Loucy (cell line): Measurements from ENCODE around the gene P4HB.

Experiments used
- H2AFZ ChIP-seq: fragments of 200-600 bp; sonication (generic); 2 replicates; pipeline ENCODE4 v1.6.0; 2016; ENCODE audit warnings: antibody characterized with exemption, mild to moderate bottlenecking, low read length, moderate library complexity
- H3F3A ChIP-seq: fragments of 200-600 bp; 2 replicates; pipeline ENCODE4 v1.6.0; 2016; ENCODE audit warnings: antibody characterized with exemption, low read depth, mild to moderate bottlenecking
- H3K27me3 ChIP-seq: fragments of 200-600 bp; sonication (generic); 2 replicates; pipeline ENCODE4 v1.6.1; 2014; ENCODE audit warnings: low read length, mild to moderate bottlenecking; ENCODE audit not compliant: insufficient read depth, poor library complexity, severe bottlenecking
- H3K36me3 ChIP-seq: fragments of 200-600 bp; sonication (generic); 2 replicates; pipeline ENCODE4 v1.6.1; 2016; ENCODE audit warnings: low read length; ENCODE audit not compliant: insufficient read depth
- H3K4me1 ChIP-seq: fragments of 200-600 bp; sonication (generic); 2 replicates; pipeline ENCODE4 v1.5.1; 2014; ENCODE audit warnings: low read length, mild to moderate bottlenecking; ENCODE audit not compliant: insufficient read depth, poor library complexity, severe bottlenecking
- H3K4me2 ChIP-seq: fragments of 200-600 bp; sonication (generic); 2 replicates; pipeline ENCODE4 v1.6.0; 2014; ENCODE audit warnings: antibody characterized with exemption, low read length, low read depth, mild to moderate bottlenecking; ENCODE audit not compliant: poor library complexity, severe bottlenecking
- H3K4me3 ChIP-seq: fragments of 200-600 bp; sonication (generic); 2 replicates; pipeline ENCODE4 v1.5.1; 2014; ENCODE audit warnings: low read length, mild to moderate bottlenecking, mixed read lengths; ENCODE audit not compliant: poor library complexity, severe bottlenecking
- H3K79me2 ChIP-seq: fragments of 200-600 bp; sonication (generic); 2 replicates; pipeline ENCODE4 v1.6.1; 2014; ENCODE audit warnings: low read length; ENCODE audit not compliant: insufficient read depth
- H3K9ac ChIP-seq: fragments of 200-600 bp; sonication (generic); 2 replicates; pipeline ENCODE4 v1.6.0; 2014; ENCODE audit warnings: mild to moderate bottlenecking, low read depth, low read length, moderate library complexity; ENCODE audit not compliant: poor library complexity, severe bottlenecking
- H3K9me2 ChIP-seq: fragments of 200-600 bp; sonication (generic); replicated peaks from 2 replicates; pipeline ENCODE4 v1.6.1; 2016; ENCODE audit warnings: low read depth, low read length, mixed read lengths
- H3K9me3 ChIP-seq: fragments of 200-600 bp; sonication (generic); 2 replicates; pipeline ENCODE4 v1.6.1; 2014; ENCODE audit warnings: mild to moderate bottlenecking, antibody characterized with exemption, low read length, low read depth; ENCODE audit not compliant: insufficient read depth
- H4K20me1 ChIP-seq: fragments of 200-600 bp; sonication (generic); 2 replicates; pipeline ENCODE4 v1.6.0; 2014; ENCODE audit warnings: antibody characterized with exemption, low read length, mild to moderate bottlenecking; ENCODE audit not compliant: insufficient read depth, poor library complexity, severe bottlenecking
- CTCF ChIP-seq: fragments of 200-600 bp; sonication (generic); conservative IDR thresholded peaks from 2 replicates; pipeline ENCODE4 v1.5.1; 2014; ENCODE audit warnings: mild to moderate bottlenecking, antibody characterized with exemption, low read length
- EZH2phosphoT487 ChIP-seq: fragments of 200-600 bp; IDR thresholded peaks from 2 replicates; pipeline ENCODE4 v1.6.1; 2018; ENCODE audit warnings: antibody characterized with exemption, mild to moderate bottlenecking, moderate library complexity, borderline replicate concordance

Gene P4HB

GRCh38 chr17:81859906-81860755 is at the start of gene P4HB:
Gene P4HB, minus strand, starts transcription at chr17:81860535. Its CDS starts 64 bp downstream, at chr17:81860471.
- H3K27me3 ChIP-seq: no peaks in the 10 kb centered on the region
- peak within 1 kb of the TSS; percentile 94 for H3K9ac ChIP-seq
- peaks cover 46% of the 10 kb centered on the region for H4K20me1 ChIP-seq
- H2AFZ ChIP-seq: peak within 1 kb of the TSS; percentile 75
- no peaks in the 10 kb centered on the region for H3F3A ChIP-seq
- H3K4me2 ChIP-seq: peak within 1 kb of the TSS; percentile 93
- H3K4me1 ChIP-seq: peaks cover 32% of the 10 kb centered on the region
- no peaks in the 10 kb centered on the region for H3K9me3 ChIP-seq
- peaks cover 6% of the 10 kb centered on the region for H3K36me3 ChIP-seq
- H3K4me3 ChIP-seq: peak within 1 kb of the TSS; percentile 99
- TF ChIP-seq CTCF (no peak), EZH2phosphoT487 (no peak)
- no peaks in the 10 kb centered on the region for H3K9me2 ChIP-seq
- peaks cover 89% of the 10 kb centered on the region for H3K79me2 ChIP-seq

GRCh38 chr17:81909231-81909630 is 48.9 kb upstream of the P4HB start:
- Histone ChIP-seq H3K4me1 (peaks cover 14% of the 10 kb centered on the region), H3K9ac (peak overlapping the region; percentile 88), H3K27me3 (no peaks in the 10 kb centered on the region), H3F3A (no peaks in the 10 kb centered on the region), H3K9me2 (no peaks in the 10 kb centered on the region), H2AFZ (no peak overlapping the region), H3K9me3 (no peaks in the 10 kb centered on the region), H3K79me2 (peaks cover 21% of the 10 kb centered on the region), H3K36me3 (peaks cover 15% of the 10 kb centered on the region; the same call in 1 of the 2 replicates), H3K4me3 (peak overlapping the region; percentile 87), H4K20me1 (peaks cover 18% of the 10 kb centered on the region), H3K4me2 (peak overlapping the region; percentile 91)
- TF ChIP-seq EZH2phosphoT487: no peak

- H3K36me3 ChIP-seq: peaks cover 11% of the 10 kb centered on the region; the same call in 1 of the 2 replicates
- no peak for TF ChIP-seq CTCF
- no peak for TF ChIP-seq EZH2phosphoT487
- no peak overlapping the region for H3K9ac ChIP-seq
- peak overlapping the region; percentile 91 for H3K4me2 ChIP-seq
- H4K20me1 ChIP-seq: peaks cover 18% of the 10 kb centered on the region
- H3K4me1 ChIP-seq: peaks cover 14% of the 10 kb centered on the region
- H3F3A ChIP-seq: no peaks in the 10 kb centered on the region
- H3K79me2 ChIP-seq: peaks cover 21% of the 10 kb centered on the region
- H3K9me3 ChIP-seq: no peaks in the 10 kb centered on the region
- H3K27me3 ChIP-seq: no peaks in the 10 kb centered on the region
- H3K9me2 ChIP-seq: no peaks in the 10 kb centered on the region
- H2AFZ ChIP-seq: no peak overlapping the region
- H3K4me3 ChIP-seq: no peak overlapping the region
Measured at GRCh38 chr17:81908793-81909192, 48.5 kb upstream of the P4HB start.
